Measurements from ENCODE around the gene DLX1.

GRCh38 chr2:172108587-172108930 is 23.3 kb downstream of the DLX1 start:
- no peak for TF ChIP-seq POLR2AphosphoS5 (IDR thresholded peaks at IDR 0.05; ENCODE audit: low read depth, low read length)
- no peak for TF ChIP-seq POU2F2 (IDR thresholded peaks at IDR 0.05; ENCODE audit: low read depth, low read length)
- no peak for TF ChIP-seq POLR2A (IDR thresholded peaks at IDR 0.05; ENCODE audit: low read depth, low read length)
- TF ChIP-seq SPI1 (IDR thresholded peaks at IDR 0.05; ENCODE audit: low read depth, low read length) = no peak
- no peak for TF ChIP-seq TAF1 (IDR thresholded peaks at IDR 0.05; ENCODE audit: low read depth, low read length)
